Middle frontal gyrus (tissue), 1 donor: Measurements from ENCODE around the gene SCAF1.
"Not testable (repeated sequence)": the region's sequence is repeated elsewhere in the genome, so short reads cannot be mapped to it uniquely, and the experiment has no call there.

ENCODE experiments used
- DNase-seq: peaks from one replicate; pipeline ENCODE4 v3.0.0-alpha.2; 2015; ENCODE audit warnings: low spot score; ENCODE audit errors: extremely low spot score

SCAF1 gene

GRCh38 chr19:49614096-49614833, 27.7 kb upstream of the SCAF1 start:
- DNase-seq = no peak

- no peak for DNase-seq
Observed at GRCh38 chr19:49615861-49616260, 26.1 kb upstream of the SCAF1 start.

DNA sequence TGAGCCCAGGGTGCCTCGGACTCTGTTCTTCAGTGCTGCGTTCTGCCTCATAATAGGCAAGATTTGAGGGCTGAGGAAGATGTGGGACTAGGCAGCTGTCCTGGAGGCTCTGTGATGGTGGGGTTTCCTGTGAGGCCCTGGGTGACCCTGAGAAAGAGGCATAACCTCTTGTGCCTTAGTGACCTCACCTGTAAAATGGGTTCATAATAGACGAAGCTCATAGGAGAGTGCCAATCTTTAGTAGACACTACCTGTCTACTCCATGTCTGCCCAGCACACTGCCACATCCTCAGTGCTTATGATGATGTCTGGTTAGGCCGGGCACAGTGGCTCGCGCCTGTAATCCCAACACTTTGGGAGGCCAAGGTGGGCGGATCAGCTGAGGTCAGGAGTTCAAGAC, 25.5 kb upstream of the SCAF1 start:
- no peak for DNase-seq

DNA sequence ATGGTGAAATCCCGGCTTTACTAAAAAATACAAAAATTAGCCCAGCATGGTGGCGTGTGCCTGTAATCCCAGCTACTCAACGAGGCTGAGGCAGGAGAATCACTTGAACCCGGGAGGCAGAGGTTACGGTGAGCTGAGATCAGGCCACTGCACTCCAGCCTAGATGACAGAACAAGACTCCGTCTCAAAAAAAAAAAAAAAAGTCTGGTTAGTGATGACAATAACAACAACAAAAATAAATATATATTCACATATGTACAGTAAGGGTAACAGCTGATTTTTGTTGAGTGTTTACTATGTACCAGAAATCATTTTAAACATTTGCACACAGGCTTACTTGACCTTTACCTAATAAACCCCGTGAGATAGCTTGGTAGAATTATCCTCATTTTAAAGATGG, 25.1 kb upstream of the SCAF1 start:
- no peak for DNase-seq

DNA sequence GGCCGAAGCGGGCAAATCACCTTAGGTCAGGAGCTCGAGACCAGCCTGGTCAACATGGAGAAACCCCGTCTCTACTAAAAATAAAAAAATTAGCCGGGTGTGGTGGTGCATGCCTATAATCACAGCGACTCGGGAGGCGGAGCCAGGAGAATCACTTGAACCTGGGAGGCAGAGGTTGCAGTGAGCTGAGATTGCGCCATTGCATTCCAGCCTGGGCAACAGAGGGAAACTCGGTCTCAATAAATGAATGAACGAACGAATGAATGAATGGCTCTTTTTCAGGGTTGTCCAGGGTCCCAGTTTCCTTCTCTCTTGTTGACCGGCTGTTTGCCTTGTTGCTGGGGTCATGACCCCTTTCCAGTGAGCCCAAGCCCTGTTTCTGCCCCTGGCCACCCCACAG, 24.1 kb upstream of the SCAF1 start:
- DNase-seq = not testable (repeated sequence)

- no peak for DNase-seq
Observed at GRCh38 chr19:49624967-49625910, 16.8 kb upstream of the SCAF1 start.

DNA sequence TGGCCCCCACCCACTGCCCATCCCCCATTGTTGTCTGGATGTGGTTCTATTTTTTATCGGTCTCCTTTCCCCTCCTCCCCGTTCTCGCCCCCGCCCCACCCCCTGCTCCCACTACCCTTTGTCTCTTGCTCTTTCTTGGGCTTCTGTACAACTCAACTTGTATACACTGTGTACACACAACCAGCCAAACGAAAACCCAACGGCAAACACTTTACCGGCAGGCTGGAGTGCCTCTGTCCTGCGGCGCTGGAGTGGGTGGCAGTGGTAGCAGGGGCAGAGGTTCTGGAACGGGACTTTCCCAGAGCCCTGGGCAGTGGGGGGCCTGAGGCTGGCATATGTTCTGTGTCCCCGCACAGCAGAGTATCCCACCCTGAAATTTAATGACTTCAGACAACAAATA, 15.8 kb upstream of the SCAF1 start:
- no peak for DNase-seq

- no peak for DNase-seq
Observed at GRCh38 chr19:49629659-49630058, 12.3 kb upstream of the SCAF1 start.

GRCh38 chr19:49631014-49631588, 10.9 kb upstream of the SCAF1 start:
- DNase-seq = no peak

GRCh38 chr19:49631610-49632192, 10.3 kb upstream of the SCAF1 start:
- no peak for DNase-seq

GRCh38 chr19:49632576-49632975, 9.4 kb upstream of the SCAF1 start:
- DNase-seq = no peak

- DNase-seq = not testable (repeated sequence)
Observed at GRCh38 chr19:49633273-49633672, 8.7 kb upstream of the SCAF1 start.

DNA sequence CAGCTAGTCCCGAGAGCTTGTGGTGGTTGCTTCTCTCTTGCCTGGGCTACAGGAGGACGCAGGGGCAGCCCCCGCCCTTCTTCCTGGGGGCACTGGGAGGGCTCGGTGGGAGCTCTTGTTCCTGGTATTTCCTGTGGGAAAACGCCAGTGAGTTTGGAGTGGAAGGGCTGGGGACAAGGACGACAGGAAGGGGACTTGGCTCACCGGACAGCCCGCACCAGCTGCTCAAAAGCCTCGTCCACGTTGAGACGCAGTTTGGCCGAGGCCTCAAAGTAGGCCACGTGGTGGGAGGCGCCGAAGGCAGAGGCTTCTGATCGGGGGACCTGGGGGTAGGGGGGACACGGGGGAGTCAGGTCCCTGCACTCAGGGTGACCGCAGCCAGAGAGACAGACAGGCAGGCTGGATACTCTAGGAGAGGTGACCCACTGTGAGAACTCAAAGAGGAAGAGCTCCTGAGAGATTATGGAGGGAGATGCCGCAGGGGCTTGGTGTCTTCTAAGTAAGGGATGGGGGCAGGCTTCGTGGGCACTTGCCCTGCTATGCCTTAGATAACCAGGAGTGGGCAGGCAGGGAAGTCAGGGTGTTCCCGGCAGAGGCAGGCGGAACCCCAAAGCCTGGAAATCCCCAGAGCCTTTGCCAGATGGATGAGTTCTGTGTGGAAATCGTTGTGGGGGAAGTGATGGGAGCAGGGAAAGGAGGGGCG, 6.3 kb upstream of the SCAF1 start:
- no peak for DNase-seq

- DNase-seq = no peak
Observed at GRCh38 chr19:49636233-49636932, 5.6 kb upstream of the SCAF1 start.

DNA sequence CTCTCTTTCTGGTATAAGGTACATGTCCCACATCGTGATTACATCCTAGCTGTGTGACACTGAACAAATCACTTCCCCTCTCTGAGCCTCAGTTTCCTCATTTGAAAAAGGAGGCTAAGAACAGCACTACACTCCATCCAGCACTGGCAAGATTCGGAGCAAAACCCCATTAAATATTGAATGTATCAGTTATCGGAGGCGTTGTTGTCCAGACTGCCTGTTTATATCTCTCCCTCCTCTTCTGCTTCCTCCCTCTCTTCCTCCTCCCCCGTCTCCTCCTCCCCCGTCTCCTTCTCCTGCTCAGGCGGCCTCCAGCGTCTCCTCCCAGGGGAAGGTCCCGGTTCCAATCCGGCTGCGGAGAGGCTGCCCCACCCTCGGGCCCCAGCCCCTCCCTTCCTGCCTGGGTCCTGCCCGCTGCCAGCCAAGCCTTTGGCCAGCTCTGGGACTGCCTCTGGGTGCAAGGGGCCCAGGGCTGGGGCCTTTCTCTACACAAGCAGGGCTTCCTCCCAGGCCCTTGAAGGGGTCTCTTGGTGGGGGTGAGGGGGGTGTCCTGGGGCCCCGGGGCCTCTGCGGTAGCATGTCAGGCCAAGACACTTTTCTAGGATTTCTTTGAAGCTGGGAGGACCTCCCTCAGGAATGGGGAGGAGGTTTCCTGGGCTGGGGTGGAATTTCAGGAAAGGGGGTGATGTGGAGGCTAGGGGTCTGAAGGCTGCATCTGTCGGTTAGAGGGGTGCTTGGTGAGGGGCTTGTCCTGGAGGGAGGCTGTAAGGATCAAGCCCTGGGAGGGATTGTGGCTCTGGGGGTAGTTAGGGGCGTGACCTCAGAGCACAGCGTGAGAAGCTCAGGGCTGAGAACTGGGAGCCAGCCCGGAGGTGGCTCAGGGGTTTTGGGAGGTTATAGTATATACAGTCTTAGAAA, 3.9 kb upstream of the SCAF1 start:
- no peak for DNase-seq

- DNase-seq = no peak
Observed at GRCh38 chr19:49639401-49640112, 2.5 kb upstream of the SCAF1 start.

- DNase-seq = peak; percentile 94
Observed at GRCh38 chr19:49640113-49640898, 1.7 kb upstream of the SCAF1 start, which contains the start of gene RRAS. TSS of gene RRAS (minus strand) at chr19:49640143. CDS start at chr19:49640098, 45 bp downstream.

GRCh38 chr19:49642492-49643035, 555 bp downstream of the SCAF1 start:
- DNase-seq = no peak
